ENCODE results near the gene CADM2.
"Not testable (repeated sequence)": the region's sequence is repeated elsewhere in the genome, so short reads cannot be mapped to it uniquely, and the experiment has no call there.

The CADM2 gene

GRCh38 chr3:85077018-85077417 lies 118.2 kb downstream of the CADM2 start:
- no peak for DNase-seq (ENCODE audit: low read depth)

- no peak for DNase-seq (ENCODE audit: low read depth)
These were observed 122.6 kb downstream of the CADM2 start for GRCh38 chr3:85081191-85081906.

- no peak for DNase-seq (ENCODE audit: low read depth)
These were observed 131.7 kb downstream of the CADM2 start for GRCh38 chr3:85090495-85090894.

- no peak for DNase-seq (ENCODE audit: low read depth)
These were observed 141.5 kb downstream of the CADM2 start for GRCh38 chr3:85100316-85100715.

GRCh38 chr3:85102781-85103180 lies 144.0 kb downstream of the CADM2 start:
- DNase-seq (ENCODE audit: low read depth): no peak

- DNase-seq (ENCODE audit: low read depth): no peak
These were observed 151.6 kb downstream of the CADM2 start for GRCh38 chr3:85110393-85110792.

GRCh38 chr3:85120879-85121278 lies 162.1 kb downstream of the CADM2 start:
- DNase-seq (ENCODE audit: low read depth): no peak

- DNase-seq (ENCODE audit: low read depth): not testable (repeated sequence)
These were observed 174.1 kb downstream of the CADM2 start for GRCh38 chr3:85132864-85133263.

GRCh38 chr3:85133691-85134420 lies 175.1 kb downstream of the CADM2 start:
- not testable (repeated sequence) for DNase-seq (ENCODE audit: low read depth)

DNA sequence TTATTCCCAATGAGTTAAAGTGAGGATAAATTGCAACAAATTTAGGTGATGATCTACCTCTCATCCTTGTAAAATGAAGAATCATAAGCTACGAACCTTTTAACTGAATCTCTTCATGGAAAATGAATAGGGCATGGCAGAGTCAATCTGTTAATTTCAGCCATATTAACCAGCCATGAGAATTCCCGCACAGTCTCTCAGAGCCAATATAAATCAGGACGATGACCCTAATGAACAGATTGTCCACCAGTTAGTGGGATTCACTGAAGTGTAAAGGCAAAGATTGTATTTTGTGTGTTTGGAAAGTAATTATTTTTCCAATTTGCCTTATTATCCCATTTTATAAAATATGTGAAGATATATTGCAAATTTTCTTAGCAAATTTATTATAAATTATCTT lies 183.8 kb downstream of the CADM2 start:
- DNase-seq (ENCODE audit: low read depth): no peak

- no peak for DNase-seq (ENCODE audit: low read depth)
These were observed 189.2 kb downstream of the CADM2 start for GRCh38 chr3:85148036-85148435.

GRCh38 chr3:85151555-85151954 lies 192.8 kb downstream of the CADM2 start:
- no peak for DNase-seq (ENCODE audit: low read depth)

DNA sequence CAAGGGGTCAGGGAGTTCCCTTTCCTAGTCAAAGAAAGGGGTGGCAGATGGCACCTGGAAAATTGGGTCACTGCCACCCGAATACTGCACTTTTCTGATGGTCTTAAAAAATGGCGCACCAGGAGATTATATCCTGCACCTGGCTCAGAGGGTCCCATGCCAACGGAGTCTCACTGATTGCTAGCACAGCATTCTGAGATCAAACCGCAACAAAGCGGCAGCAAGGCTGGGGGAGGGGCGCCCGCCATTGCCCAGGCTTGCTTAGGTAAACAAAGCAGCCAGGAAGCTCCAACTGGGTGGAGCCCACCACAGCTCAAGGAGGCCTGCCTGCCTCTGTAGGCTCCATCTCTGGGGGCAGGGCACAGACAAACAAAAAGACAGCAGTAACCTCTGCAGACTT lies 194.5 kb downstream of the CADM2 start:
- DNase-seq (ENCODE audit: low read depth): not testable (repeated sequence)

DNA sequence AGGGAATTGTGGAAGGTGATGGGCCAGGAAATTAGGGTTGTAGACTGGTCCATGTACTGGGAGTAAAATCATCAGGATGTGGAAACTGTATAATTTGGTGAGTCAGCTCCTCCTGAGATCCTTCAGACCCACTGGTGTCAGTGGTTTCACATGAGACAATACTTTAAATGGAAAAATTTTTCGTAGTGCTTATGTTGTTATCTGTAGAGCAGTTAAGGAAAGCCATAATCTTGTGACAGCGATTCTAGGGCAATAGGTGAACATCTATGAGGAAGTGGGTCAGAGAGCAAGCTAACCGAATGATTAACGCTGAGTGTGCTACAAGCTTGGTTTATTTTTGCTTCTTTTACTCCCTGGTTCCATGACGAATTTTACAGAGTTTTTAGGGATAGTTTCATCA lies 200.6 kb downstream of the CADM2 start:
- DNase-seq (ENCODE audit: low read depth): no peak

DNA sequence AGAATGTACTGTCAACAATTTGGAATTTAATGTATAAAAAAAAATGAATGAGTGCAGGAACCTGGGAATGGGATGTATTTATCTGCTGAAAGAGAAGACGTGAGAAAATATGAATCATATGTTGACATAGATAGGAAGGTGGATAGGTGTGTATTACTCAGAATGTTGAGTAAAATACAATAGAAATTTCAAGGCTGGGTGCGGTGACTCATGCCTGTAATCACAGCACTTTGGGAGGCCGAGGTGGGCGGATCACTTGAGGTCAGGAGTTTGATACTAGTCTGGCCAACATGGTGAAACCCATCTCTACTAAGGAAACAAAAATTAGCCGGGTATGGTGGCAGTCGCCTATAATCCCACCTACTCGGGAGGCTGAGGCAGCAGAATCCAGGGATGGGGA lies 202.8 kb downstream of the CADM2 start:
- no peak for DNase-seq (ENCODE audit: low read depth)

DNA sequence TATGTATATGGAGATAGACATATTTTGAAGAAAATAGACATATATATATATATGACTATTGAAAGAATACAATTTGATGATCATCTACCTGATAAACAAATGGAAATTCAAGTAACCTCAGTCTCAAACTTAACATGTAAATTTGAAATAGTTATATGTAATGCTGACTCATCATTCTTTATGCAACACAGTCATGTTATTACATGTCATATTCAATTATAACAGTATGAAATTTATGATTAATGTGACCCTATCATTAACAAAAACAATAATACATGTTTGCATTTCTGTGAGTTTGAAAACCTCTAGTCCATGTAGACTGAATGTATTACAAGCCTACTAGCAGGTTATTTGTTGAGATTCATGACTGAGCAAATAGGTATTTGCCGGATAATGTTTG lies 204.1 kb downstream of the CADM2 start:
- no peak for DNase-seq (ENCODE audit: low read depth)

GRCh38 chr3:85164436-85164835 lies 205.6 kb downstream of the CADM2 start:
- DNase-seq (ENCODE audit: low read depth): no peak

DNA sequence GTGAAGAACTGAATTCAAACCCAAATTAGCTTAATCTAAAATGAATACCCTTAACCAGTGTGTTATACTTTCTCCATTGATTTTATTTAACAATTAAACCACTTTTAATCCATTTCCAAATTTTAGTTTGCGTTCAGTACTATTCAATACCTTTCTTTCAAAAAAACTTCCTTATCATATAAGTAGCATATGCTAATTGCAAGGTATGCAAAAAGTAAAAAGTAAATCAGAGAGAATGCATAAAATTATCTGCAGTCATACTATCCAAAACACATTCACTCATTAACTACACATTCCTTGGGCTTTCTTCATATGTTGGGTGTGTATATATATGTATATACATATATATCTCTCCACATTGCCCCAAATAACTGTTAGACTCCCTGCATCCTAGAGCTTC lies 208.8 kb downstream of the CADM2 start:
- DNase-seq (ENCODE audit: low read depth): no peak

GRCh38 chr3:85170646-85171045 lies 211.9 kb downstream of the CADM2 start:
- DNase-seq (ENCODE audit: low read depth): no peak

DNA sequence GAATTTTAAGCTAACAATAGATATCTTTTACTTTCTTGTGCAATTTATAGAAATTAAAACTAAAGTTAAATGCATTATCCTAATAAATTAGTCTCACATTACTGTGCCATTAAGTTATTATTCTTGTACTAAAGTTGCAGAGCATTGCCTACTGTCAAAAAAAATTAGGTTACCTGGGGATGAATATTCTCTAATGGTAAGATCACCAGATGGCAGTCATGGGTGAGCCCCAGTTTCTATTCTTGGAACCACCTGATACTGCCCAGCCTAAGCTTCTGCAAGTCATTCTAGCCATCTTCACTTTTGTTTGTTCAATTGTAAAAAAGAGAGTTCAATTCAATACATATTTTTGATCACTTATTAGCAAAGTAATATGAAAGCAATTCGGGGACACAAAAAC lies 213.2 kb downstream of the CADM2 start:
- no peak for DNase-seq (ENCODE audit: low read depth)

- no peak for DNase-seq (ENCODE audit: low read depth)
These were observed 218.0 kb downstream of the CADM2 start for GRCh38 chr3:85176799-85177198.

DNA sequence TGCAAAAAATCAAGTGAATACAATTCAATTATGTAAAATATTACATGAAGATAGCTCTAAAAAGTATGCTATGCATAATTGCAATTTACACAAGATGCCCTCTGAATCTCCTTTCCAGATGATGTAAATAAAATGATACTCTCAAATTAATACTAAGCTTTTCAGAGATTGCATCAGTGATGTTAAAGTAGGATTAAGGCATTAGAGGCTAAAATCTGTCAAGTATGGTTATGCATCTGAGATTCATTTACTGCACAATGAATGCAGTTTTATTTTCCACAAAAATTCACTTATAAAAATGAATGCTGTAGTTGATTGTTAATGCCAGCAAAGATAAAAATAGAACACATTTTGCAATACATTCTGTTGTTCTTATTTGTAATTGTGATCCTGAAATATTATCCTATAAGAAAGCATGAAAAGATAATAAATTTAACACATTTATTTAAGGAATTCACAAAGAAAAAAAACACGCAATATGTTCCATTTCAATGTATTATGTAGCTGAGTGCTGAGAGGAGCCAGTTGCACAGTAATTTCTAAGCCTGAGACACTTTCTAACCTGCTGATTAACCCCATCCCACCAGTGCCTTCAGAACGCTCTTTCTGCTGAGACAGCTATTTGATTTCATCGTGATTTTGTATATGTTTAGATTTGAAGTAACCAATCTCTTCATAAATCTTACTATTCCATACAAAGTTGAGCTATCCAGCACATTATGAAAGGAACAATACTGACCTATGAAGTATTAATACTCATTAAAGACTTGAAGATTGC lies 224.4 kb downstream of the CADM2 start:
- no peak for DNase-seq (ENCODE audit: low read depth)

- DNase-seq (ENCODE audit: low read depth): no peak
These were observed 226.7 kb downstream of the CADM2 start for GRCh38 chr3:85185495-85185894.

Data from GM04503 (cell line).